HuH-7.5 (cell line): ENCODE results near the gene ATPAF2.

ENCODE experiments used
- DNase-seq: peaks from one replicate; pipeline ENCODE4 v3.0.0; 2011; ENCODE audit warnings: low spot score

Gene ATPAF2

DNA sequence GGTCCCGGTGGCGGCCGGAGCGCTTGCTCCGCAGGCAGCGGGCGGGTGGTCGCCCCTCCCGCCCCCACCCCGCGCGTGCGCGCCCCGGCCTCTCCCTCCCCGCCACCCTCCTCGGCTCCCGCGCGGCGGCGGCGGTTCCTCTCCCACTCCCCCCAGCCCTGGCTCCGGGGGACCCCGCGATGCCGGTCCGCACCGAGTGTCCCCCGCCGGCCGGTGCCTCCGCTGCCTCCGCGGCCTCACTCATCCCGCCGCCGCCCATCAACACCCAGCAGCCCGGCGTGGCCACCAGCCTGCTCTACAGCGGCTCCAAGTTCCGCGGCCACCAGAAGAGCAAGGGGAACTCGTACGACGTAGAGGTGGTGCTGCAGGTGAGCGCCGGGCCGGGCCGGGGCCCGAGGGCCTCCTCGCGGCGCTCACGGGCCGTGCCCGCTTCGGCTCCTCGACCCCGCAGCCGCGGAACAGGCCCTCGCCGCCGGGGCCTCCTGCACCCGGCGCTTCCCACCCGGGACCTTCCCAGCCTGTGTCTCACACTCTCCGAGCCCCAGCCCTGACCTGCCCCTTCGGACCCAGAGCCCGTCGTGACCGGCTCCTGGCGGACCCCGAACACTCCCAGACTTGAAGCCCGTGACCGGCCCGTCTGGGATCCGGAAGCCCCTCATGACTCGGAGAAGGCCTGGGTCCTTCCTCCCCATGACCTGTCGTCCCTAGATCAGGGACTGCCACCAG, 730 bp upstream of the ATPAF2 start:
- DNase-seq = peak; percentile 30

DNA sequence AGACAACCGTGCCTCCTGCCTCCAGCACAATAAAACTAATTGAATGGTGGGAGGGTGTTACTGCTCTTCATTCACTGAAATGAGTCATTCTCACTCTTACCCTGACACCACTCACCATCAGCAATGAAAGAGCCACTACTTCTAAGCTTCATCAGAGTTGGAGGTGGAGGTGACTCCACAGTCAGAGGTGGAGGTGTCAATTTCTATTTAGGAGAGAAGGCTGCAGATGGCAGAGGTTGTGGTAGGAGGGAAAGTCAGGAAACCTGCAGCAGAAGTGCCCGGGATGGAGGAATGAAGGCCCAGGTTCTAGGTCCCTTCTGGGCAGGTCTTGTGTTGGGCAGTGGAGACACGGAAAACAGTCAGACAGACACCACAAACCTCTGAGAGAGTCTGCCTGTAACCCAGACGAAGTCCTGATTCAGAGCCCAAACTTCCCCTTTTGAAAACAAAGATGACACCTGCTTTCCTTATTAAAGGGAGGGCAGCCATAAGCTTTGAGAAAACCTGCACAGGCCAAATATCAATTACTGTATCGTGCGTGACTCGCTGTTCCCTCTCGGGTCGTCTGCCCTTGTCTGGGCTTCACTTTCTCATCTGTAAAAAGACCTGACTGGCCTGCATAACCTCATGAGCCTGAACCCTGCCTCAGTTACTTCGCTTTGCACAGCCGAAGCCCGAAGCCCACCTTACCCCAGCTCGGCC, 668 bp downstream of the ATPAF2 start:
- DNase-seq = no peak

DNA sequence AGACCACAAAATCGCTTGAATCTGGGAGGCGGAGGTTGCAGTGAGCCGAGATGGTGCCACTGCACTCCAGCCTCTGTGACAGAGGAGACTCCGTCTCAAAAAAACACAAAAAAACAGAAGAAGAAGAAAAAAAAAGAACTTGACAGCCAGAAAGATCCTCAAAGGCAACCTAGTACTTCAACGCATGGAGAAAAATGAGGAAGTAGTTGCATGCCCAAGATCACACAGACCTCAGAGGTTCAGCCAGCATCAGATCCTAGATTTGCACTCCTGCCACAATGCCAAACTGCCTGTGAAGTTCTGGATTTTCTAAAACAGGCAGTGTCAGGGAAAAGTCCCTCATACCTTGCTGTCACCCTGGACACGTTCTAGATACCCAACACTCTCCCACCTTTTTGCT, 1.5 kb downstream of the ATPAF2 start:
- DNase-seq = no peak

DNA sequence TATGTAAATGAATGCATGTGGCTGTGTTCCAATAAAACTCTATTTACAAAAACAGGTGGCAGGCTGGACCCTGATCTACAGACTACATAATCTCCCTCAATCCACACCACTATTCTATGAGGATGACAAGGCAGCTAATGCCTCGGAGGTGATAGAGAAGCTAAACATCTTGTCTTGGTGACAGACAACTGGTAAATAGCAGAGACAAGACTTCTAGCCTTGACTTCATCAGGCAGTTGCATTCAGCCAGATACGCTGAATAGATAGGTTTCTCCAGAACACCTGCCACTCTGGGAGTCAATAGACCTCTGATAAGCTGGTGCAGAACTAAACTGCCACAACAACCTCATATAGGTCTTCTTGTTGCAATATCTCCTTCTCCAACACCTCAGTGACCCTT, 3.3 kb downstream of the ATPAF2 start:
- DNase-seq = no peak

DNA sequence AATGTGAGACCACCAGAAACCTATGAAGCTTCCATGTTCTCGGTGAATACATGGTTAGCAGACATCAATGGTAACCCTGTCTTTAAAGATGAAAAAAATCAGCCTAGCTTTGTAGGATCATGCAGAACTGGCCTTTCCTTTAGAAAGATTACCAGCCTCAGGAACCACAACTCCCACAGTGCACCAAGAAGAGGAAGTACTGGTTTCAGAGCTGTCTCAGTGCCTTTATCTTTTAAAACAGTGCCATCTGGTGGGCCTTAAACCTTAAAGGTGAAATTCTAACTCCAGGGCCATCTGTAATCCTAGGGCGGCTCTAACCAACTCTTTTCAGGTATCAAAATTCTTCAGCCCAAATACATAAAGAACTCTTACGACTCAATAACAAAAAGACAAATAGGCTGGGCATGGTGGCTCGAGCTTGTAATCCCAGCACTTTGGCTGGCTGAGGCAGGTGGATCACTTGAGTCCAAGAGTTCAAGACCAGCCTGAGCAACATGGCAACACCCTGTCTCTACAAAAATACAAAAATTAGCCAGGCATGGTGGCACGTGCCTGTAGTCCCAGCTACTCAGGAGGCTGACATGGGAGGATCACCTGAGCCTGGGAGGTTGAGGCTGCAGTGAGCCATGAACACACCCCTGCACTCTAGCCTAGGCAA, 5.4 kb downstream of the ATPAF2 start:
- DNase-seq = peak; percentile 73

DNA sequence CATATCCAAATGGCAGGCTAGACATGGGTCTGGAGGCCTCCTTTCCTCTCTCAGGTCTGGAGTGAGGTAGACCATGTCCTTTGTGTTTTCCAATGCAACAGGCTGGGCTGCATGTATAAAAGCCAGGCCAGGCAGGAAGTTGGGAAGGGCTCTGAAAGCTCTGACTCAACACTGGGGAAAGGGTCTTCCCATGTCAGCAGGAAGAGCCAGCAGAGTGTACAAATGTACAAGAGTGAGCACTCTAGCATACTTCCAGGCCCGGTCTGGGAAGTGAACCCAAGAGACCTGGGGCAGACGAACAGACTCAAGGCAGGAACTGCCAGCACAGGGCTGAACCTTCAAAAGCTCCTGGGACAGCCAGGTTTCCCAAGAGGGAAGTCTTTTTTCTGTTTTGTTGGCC, 7.0 kb downstream of the ATPAF2 start:
- no peak for DNase-seq

DNA sequence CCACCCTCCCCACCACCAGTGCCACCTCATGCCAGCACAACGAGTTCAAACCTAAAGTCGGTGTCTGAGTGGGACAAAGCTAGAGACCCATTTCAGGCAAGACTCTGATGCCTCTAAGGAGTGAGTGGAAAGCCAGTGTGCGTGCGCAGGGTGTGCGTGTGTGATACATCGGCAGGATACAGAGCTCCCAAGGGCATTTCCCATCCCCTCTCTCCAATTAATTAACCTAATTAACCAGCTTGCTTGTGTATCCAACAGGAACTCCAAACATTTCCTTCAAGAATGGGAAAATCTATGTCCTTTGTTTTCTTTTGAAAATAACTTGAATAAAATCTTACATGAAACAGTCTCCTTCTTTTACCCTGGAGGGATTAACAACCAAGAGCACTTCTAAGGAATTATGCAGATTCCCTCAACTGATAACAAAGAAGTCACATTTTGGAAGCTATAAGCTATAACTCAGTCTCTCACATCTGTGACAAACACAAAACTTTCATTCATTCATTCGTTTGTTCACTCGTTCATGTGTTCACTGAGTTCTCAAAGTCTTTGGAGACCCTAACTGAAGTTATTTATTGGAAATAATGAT, 9.9 kb downstream of the ATPAF2 start:
- DNase-seq = no peak

DNA sequence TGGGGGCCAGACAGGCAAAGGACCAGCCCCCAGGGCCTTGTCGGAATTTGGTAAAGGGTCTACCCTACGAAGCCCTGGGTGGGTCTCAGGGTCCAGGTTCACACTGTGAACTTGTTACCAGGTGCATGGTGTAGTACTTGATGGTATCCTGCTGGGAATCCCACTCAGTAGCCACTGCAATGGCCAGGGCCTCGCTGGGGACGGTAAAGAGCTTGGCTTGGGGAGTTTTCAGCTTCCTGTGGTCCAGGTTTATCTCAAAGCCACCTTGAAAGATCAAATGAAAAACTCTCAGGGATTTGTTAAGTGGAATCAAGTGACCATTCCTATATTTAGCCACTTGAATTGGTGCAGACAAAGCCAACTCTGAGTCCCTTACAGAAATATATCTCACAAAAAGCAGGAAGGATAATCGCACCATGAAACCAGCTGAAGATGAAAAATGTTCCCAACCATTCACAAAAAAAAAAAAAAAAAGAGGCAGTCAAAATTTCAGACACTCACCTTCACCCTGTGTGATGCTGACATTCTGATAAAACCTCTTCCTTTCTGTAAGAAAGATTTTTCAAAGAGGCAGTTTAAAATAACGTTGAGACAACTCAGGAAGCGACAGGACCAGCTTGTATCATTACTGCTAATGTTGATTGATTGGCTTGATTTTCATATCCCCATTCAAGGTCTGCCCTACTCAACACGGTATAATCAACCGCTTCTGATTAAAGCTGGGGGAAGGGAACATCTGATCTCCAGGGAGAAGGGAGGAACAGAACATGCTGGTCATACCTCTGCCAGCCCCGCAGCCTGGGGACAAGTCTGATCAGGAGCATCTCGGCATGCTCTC, 10.6 kb downstream of the ATPAF2 start:
- no peak for DNase-seq

DNA sequence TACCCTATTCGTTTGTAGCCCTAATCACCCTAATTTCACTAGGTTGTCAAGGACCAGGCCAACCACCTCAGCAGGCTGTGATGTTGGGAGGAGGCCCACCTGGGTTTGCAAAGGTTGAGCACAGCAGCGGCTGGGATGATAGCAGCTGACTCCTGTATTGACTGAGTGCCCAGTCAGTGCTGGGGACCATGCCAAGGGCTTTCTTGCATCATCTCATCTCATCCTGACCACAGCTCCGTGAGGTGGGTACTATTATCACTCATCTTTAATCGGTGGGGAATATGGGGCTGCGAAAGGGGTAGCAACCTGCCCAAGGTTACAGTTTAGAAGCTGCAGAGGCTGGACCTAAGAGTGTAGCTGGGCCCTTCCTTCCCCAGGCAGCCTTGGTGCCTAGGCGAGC, 11.7 kb downstream of the ATPAF2 start:
- no peak for DNase-seq

DNA sequence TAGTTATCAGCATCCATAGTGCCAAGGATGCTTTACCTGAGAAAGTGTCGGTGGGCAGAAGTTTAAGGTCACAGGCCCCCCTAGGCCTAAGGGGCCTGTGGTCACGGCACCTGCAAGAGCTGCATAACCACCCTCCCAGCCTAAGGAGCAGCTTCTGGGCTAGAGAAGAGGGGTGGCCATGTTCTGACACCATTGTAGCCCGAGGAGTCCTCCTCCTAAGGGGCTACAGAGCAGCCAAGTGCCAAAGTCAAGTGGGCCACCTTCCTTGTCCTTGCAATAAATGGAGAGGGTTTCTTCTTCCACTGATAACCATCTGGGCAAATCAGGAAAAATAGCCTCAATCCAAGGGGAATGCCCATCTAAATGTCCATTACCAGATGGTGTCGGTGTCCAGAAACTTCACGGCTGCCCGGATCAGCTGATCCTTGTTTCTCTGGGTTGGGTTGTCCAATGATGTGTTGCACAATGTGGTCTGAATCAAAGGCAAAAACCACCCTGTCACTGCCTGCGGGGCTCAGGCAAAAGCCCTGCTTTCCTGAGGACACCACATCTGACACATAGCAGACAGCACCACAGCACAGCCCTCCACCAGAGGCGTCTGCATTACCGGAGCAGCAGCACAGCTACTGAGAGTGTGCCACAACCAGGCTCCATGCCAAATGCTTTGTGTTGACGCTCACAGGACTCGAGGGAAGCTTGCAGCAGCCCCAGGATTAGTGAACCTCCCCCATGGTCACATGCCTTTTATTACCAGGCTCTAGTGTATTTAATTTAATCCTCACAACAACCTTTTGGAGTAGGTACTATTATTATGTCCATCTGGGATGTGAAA, 12.8 kb downstream of the ATPAF2 start:
- DNase-seq = no peak

DNA sequence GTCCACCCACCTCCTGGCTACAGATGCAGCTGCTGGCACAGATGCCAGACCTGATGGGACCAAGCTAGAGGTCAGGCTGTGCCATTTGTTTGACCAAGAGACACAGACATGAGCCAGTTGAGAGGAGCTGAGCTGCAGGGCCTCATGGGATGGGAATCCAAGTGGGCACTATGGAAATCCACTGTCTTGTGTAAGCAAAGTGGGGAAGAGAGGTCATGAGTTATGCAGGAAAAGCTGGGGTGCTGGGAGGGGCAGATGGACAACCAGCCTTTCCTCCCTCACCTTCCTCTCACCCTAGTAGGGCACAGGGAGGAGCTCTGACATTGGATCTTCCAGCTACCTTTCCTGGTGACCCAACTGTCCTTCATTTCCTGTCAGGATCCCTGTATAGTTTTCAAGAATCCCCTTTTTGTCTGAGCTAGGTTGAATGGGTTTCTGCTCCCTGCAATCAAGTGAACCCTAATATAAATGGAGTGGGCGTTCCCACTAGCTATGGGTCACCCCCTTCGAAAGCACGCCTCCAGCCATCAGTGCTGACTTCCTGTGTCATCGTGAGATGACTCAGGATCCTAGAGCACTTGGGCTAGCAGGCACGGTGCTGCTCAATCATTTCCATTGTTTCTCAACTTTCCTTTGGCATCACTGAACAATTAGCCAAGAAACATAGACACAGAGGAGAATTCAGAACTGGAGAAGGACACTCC, 13.6 kb downstream of the ATPAF2 start:
- DNase-seq = no peak

DNA sequence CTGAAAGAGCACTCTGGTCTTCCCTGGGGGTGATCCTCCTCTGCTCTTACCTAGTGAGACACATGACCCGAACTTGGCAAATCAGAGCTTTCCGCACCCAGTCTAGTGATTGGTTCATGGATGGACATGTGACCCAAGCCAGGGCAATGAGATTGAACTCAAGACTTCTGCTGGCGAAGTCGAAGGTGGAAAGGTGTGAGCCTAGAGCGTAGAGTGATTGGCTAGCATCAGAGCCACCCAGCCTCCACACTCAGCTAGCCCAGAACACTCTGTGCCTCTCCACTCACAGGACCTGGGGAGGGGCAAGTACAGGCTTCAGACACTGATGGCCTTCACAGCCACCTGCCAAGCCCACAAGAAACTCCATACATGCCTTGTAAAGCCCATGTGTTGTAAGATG, 17.6 kb downstream of the ATPAF2 start:
- no peak for DNase-seq

DNA sequence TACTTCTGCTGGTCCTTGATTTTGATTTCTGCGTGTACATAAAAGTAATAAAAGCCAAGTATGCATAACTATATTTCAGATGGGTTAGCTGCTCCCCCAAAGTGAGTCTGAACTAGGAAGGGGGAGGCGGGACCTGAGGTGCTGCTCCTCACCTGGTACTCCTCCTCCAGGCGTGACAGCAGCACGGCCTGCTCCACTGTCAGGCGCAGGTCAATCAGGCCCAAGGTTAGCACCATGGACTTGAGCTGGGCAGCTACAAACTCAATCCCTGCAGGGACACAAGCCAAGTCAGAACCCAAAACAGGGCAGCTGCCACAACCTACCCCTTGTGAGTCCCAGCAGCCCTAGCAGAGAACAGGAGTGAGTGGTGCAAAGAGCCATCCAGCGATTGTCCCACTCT, 18.0 kb downstream of the ATPAF2 start:
- no peak for DNase-seq

DNA sequence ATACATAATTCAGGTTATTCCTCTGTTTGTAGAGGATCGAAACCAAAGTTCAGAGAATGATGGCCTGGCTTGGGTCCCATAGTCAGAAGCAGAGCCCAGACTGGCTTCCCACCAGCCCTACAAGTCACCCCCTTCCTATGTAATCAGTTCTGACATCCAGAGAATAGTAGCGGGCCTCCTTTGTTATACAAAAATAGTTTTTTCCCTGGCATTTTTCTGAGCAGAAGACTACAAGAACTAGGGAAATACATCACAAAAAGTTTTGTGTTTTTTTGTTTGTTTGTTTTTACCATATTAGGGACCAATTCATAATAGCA, 19.2 kb downstream of the ATPAF2 start:
- DNase-seq = no peak

DNA sequence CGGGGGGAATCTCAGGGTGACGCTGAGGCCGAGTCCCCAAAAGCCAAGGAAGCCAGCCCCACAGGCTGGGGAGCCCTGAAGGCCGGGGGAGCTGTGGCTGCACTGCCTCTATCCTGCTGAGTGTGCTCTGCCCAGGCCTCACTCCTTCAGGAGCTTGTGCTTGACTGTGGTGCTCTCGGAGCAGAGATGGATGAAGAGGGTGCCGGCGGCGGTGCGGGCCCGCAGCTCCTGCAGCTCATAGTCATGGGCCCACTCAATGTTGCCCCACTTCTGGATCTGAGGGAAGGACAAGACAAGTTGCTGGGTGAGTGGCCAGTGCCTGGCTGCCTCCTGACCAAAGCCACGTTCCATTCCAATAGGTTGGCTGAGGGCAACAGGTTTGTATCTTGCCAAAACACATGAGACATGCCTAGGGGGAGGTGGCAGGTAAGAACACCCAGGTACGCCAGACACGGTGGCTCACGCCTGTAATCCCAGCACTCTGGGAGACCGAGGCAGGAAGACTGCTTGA, 20.5 kb downstream of the ATPAF2 start:
- DNase-seq = no peak

DNA sequence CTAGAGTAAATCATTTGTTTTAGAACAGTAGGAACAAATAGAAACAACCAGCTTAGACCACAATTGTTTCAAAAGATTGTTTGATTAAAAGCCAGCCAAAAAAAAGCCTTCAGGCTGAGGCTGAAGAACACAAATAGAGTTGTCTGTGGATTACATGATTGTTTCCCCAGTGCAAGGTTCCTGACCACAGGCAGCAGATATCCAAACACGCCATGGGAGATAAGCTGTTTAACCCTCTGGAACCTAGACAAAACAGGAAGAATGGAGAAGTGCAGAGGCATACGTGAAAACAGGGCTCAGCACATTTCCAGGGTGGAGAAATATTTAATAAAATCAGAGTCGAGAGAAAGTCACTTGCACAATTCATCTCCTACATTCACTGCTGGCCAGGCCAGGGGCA, 21.0 kb downstream of the ATPAF2 start:
- DNase-seq = no peak

DNA sequence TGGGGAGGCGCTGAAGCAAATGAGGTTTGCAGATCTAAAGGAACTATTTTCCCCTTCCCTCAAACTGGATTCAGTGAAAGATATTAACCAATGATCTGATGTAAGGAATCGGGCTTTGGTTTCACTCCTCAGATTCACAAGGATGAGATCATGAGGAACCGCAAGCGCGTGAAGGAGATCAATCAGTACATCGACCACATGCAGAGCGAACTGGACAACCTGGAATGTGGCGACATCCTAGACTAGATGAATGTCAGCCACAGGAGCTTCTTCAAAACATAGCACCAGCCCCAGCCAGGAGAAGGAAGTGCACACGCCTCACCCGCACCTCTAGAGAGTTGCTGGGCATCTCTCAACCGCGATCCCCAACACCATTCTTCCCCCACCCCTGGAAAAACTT, 22.5 kb downstream of the ATPAF2 start:
- DNase-seq = no peak

DNA sequence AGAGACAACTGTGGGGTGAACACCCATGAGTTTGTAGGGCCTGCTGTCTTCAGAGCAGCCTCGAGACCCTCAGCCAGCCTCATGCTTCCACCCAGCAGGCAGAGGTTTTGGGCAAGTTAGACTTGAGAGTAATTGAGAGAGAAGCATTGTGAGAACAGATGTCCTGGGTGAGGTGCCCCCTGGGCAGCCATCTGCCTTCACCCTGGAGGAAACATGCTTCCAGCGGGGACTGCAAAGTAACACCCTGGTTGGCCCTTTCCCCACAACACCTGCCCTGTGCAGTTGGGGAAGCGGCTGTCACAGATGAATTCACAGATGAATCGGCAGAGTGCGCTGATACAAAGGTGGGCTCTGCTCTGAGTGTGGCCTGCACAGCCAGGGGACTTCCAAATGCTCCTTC, 23.4 kb downstream of the ATPAF2 start:
- no peak for DNase-seq

DNA sequence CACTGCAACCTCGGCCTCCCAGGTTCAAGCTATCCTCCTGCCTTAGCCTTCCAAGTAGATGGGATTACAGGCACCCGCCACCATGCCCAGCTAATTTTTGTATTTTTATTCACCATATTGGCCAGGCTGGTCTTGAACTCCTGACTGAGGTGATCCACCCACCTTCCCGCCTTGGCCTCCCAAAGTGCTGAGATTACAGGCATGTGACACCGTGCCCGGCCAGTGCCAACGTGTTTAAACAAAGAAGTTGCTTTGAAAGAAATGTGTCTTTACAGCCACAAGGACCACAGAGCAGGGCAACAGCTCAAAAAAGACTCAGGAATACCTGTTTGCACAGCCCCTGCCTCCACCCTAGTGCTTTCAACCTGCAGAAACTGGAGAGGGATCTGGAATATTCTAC, 25.0 kb downstream of the ATPAF2 start:
- DNase-seq = no peak

DNA sequence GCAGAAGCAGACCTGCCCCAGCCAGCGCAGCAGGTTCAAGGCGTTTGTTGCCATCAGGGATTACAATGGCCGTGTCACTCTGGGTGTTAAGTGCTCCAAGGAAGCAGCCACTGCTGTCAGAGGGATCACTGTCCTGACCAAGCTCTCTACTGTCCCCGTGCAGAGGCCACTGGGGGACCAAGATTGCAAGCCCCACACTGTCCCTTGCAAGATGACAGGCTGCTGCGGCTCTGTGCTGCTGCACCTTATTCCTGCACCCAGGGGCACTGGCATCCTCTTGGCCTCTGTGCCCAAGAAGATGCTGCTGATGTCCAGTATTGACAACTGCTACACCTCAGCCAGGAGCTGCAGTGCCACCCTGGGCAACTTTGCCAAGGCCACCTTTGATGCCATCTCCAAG, 27.7 kb downstream of the ATPAF2 start:
- DNase-seq = no peak
